SK-N-SH (cell line): ENCODE results near the gene PWP2.
"Not testable (repeated sequence)": the region's sequence is repeated elsewhere in the genome, so short reads cannot be mapped to it uniquely, and the experiment has no call there.

Experiments used
- CTCF ChIP-seq: fragments of 200-600 bp; sonication (generic); IDR thresholded peaks from 2 replicates; pipeline ENCODE4 v1.6.1; 2017; ENCODE audit warnings: antibody characterized with exemption, mild to moderate bottlenecking, moderate library complexity
- NRF1 ChIP-seq: IDR thresholded peaks from 2 replicates; pipeline ENCODE4 v1.6.1; 2012; ENCODE audit warnings: low read depth, mild to moderate bottlenecking, low read length
- POLR2AphosphoS5 ChIP-seq: IDR thresholded peaks from 2 replicates; pipeline ENCODE4 v1.6.1; 2012; ENCODE audit warnings: low read depth, low read length
- RAD21 ChIP-seq: IDR thresholded peaks from 2 replicates; pipeline ENCODE4 v1.6.1; 2012; ENCODE audit warnings: mild to moderate bottlenecking, low read length
- SMC3 ChIP-seq: IDR thresholded peaks from 2 replicates; pipeline ENCODE4 v1.6.1; 2012; ENCODE audit warnings: low read depth, low read length, improper control_type of control experiment
- TEAD4 ChIP-seq: IDR thresholded peaks from 2 replicates; pipeline ENCODE4 v1.4.0; 2012; ENCODE audit warnings: mild to moderate bottlenecking, borderline replicate concordance; ENCODE audit not compliant: insufficient read depth
- TF ChIP-seq, protein P1 (sequence below): IDR thresholded peaks from 2 replicates; pipeline ENCODE4 v1.4.0; 2012; ENCODE audit warnings: low read depth, borderline replicate concordance

DNA sequence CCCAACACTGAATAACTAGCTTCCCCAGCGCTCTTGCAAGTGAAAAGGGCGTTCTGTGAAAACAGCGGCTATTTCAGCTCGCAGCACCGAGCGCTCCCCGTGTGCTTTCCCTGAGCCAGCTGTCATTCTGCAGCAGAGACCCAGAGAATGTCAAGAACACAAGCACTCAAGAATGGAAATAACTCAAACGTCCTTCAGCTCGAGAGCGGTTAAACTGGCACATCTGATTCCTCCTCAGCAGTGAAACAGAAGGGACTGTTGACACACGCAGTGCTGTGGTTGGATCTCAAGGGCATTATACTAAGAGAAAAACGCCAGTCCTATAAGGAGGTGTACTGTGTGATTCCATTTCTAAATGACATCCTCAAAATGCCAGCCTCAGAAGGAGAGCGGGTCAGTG, 8.2 kb upstream of the PWP2 start:
- TF ChIP-seq CTCF, SMC3, POLR2AphosphoS5, NRF1, RAD21, TEAD4: not testable (repeated sequence)
- TF ChIP-seq, protein P1, sequence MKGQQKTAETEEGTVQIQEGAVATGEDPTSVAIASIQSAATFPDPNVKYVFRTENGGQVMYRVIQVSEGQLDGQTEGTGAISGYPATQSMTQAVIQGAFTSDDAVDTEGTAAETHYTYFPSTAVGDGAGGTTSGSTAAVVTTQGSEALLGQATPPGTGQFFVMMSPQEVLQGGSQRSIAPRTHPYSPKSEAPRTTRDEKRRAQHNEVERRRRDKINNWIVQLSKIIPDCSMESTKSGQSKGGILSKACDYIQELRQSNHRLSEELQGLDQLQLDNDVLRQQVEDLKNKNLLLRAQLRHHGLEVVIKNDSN, result not testable (repeated sequence)
